NCI-H748 treated with DMSO at 0.1 percent for 48 hours (cell line): ENCODE results near the gene SULT1A3.
"Not testable (repeated sequence)": the region's sequence is repeated elsewhere in the genome, so short reads cannot be mapped to it uniquely, and the experiment has no call there.

ENCODE experiments used
- DNase-seq: peaks from one replicate; lab custom pipeline; 2025; lab: John Stamatoyannopoulos, UW

SULT1A3 gene

GRCh38 chr16:30199049-30199448 lies at the start of gene SULT1A3:
TSS of gene SULT1A3 (plus strand) at chr16:30199255. CDS start at chr16:30200729, 1,474 bp downstream.
- DNase-seq, result not testable (repeated sequence)

- no peak for DNase-seq
These were observed 48.0 kb upstream of the SULT1A3 start for GRCh38 chr16:30151091-30151490.

GRCh38 chr16:30152517-30152916 lies 46.5 kb upstream of the SULT1A3 start:
- no peak for DNase-seq

- no peak for DNase-seq
These were observed 43.9 kb upstream of the SULT1A3 start for GRCh38 chr16:30155188-30155587.

GRCh38 chr16:30157214-30157613 lies 41.8 kb upstream of the SULT1A3 start:
- DNase-seq, result no peak

- DNase-seq, result no peak
These were observed 35.5 kb upstream of the SULT1A3 start for GRCh38 chr16:30163538-30163937.

- no peak for DNase-seq
These were observed 32.7 kb upstream of the SULT1A3 start for GRCh38 chr16:30166202-30166902.

- DNase-seq, result not testable (repeated sequence)
These were observed 30.3 kb upstream of the SULT1A3 start for GRCh38 chr16:30168746-30169145.

GRCh38 chr16:30169416-30169815 lies 29.6 kb upstream of the SULT1A3 start:
- not testable (repeated sequence) for DNase-seq

- not testable (repeated sequence) for DNase-seq
These were observed 28.9 kb upstream of the SULT1A3 start for GRCh38 chr16:30170145-30170544.

- DNase-seq, result no peak
These were observed 26.0 kb upstream of the SULT1A3 start for GRCh38 chr16:30173054-30173453.

GRCh38 chr16:30176876-30177275 lies 22.2 kb upstream of the SULT1A3 start:
- not testable (repeated sequence) for DNase-seq

- no peak for DNase-seq
These were observed 19.9 kb upstream of the SULT1A3 start for GRCh38 chr16:30179195-30179594.

- no peak for DNase-seq
These were observed 19.1 kb upstream of the SULT1A3 start for GRCh38 chr16:30179931-30180330.

GRCh38 chr16:30180741-30181140 lies 18.3 kb upstream of the SULT1A3 start:
- no peak for DNase-seq

GRCh38 chr16:30183233-30184095 lies 15.6 kb upstream of the SULT1A3 start, which contains the start of gene CORO1A:
TSS of gene CORO1A (plus strand) at chr16:30183602. CDS start at chr16:30185210, 1,608 bp downstream.
- peak; percentile 6 for DNase-seq

GRCh38 chr16:30184096-30184890 lies 14.8 kb upstream of the SULT1A3 start:
- peak; percentile 41 for DNase-seq

GRCh38 chr16:30184891-30185682 lies 14.0 kb upstream of the SULT1A3 start:
- no peak for DNase-seq

GRCh38 chr16:30185683-30186421 lies 13.2 kb upstream of the SULT1A3 start:
- DNase-seq, result no peak

GRCh38 chr16:30186444-30186781 lies 12.6 kb upstream of the SULT1A3 start:
- no peak for DNase-seq
